DMS153 (cell line): Measurements from ENCODE around the gene TSC22D2.

Experiments
- DNase-seq: peaks from one replicate; lab custom pipeline; 2025; lab: John Stamatoyannopoulos, UW

TSC22D2 gene

DNA sequence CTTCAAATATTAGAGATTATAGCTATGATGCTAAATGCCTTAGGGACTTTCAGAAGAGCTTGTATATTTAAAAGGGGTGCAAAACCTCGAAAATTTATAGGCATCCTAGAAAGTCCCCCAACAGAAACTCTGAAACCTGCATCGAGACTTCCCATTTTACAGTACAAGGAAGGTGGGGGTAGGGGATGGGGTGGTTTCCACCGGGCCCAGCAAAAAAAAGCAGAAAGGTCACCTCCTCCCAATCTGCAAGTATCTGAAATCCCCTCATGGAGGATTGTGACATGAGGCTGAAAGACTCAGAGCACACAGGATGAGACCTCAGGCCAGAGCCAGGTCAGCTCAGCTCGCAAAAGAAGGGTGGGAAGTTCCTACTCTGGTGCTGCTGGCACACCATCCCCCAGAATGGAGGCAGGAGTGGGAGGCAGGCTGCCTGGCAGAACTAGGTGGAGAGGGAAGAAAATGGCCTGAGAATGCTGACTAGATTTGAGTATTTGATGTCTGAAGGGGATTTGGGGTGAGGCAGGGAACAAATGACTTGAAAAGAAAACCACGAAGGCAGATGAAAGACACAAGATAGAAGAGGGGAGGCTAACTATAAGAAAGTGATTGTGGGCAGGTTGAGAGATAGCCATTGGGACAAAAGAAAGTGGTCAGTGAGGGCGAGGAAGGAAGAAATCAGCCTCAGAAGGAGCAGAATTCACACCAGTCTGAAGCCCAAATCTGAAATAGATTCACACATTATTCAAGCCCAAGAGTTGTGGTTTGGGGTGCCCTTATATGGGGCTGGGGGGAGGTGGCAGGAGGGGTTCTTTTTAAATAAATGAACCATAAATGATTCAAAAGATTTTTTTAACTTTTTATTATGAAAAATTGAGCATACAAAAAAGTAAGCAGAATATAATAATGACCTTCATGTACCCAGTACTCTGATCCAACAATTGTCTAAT, 22.5 kb upstream of the TSC22D2 start:
- DNase-seq = no peak

DNA sequence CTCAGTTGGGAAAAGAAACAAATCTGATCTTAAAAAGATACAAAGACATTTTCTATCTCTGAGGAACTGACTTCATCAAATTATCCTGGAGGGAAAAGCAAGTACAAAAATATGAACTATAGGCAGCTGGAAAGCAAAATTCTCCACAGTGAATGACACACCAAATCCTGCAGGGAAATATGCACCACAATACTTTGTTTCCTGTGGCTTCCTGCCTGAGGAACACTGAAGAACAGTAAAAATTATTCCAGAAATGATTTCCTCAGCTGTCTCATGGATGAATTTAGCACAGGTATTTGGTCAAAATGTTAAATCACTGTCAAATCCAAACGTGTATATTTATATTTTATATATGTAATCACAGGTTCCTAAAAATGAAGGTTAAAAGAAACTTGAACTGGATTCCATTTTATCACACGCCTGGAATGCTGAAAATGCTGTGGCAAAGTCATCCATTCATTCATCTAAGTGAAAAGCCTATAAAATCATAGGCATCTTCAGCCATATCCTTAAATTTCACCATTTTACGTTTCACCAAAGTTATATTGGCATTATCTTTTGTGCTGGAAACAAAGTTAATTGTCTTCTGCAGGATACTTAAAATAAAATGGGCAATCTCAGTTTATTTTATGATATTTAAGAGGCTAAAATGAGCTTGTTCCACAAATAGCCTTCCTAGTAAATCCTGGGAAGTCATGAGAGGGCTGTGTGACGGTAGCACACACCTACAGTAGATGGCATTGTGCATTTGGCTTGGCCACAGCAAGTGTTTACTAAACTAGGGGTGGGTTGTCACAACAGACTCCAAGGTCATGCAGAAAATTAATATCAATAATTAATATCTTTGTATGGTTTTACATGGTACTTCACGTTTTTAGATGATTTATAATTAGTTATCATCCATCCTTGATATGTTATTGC, 19.3 kb upstream of the TSC22D2 start:
- no peak for DNase-seq

GRCh38 chr3:150390087-150390486, 18.0 kb upstream of the TSC22D2 start:
- no peak for DNase-seq

- no peak for DNase-seq
Observed at GRCh38 chr3:150391161-150391560, 16.9 kb upstream of the TSC22D2 start.

- DNase-seq = no peak
Observed at GRCh38 chr3:150393745-150394144, 14.4 kb upstream of the TSC22D2 start.

DNA sequence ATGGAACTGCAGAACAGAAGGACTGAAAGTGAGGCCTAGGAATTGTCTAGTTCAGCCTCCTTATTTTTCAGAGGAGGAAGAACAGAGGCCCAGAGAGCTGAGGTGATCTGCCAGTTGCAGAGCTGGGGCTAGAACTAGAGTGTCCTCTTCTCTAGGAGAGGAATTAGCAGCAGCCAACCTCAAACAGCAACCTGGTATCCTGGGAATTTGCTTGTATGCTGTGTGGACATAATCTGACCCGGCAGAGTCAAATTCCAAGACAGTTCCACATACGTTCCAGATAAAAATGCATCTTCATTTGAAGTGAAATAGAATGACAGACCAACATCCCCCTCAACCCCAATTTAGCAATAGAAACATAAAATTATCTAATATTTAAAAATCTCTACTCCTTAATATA, 13.5 kb upstream of the TSC22D2 start:
- DNase-seq = no peak

GRCh38 chr3:150396491-150396890, 11.6 kb upstream of the TSC22D2 start:
- no peak for DNase-seq

DNA sequence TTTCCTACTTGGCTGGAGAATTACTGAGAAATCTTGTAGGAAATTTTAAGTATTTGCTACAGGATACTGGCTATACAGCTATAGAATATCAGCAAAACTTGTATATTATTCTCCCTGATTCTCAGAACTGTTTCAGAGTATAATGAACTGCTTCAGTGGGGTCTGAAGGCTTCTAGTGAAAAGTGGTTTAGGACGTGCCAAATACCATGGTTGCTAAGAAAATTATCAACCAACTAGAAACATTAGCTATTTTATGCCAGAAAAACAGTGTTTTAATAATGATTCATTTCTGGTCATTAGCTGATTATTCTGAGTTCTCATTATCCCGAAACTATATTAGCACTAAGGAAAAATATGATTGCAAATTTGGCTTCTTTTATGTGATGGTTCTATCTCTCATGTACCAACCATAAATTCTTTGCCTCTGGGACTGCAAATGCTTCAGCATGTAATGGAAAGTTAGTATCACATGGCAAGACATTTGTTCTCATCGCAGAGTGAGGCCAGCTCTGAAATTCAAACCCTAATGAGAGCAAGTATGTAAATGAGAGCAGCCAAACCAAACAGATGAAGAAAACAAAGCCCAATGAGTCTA, 11.0 kb upstream of the TSC22D2 start:
- no peak for DNase-seq

DNA sequence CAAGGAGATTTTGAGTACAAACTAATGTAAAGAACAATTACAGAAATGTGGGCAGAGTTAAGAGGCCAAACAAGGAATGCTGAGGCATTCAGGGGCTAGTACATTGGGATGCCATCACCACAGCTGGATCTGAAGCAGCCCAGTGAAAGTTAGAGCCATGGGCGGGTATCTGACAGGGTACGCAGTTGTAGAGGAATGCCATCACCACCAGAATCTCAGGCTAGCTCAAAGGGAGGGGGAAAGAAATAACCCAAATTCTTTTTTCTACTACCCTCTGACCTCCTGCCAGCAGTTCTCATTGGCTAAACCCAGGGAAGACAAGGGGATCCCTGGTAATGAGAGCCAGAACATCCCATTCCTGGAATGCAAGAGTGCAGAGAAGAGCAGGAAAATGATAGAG, 9.0 kb upstream of the TSC22D2 start:
- DNase-seq = no peak

DNA sequence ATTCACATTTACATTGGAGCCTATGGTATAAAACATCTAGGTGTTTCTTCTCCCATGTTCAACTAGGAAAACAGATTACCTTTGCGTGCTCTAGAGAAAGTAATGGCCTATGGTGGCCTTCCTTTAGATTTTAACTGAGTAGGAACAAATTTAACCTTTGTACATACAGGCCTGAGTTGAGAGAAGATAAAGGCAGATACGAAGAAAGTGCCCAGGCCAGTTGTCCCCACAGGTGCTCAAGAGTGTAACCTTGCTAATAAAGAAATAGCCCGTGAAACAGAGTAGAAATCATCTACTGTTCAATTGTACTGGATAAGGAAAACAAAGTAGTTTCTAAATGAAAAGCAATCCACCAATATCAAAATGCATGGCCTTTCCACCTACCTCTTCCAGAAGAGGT, 6.8 kb upstream of the TSC22D2 start:
- DNase-seq = no peak

DNA sequence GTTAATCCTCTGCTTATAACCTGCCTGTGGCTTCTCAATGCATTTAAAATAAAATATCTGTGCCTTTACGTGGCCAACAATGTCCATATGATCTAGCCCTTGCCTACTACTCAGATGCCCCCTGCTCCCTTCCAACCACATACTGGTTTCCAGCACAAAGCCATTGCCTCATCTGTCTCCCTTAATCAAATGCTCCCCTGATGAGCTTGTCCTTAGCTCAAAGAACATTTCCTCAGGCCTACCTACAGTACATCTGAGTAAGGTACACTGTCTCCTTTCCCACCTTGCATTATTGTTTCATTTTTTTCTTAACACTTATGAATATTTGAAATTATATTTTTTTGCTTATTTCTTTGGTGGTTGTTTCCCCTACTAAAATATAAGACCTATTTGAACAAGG, 5.9 kb upstream of the TSC22D2 start:
- no peak for DNase-seq

DNA sequence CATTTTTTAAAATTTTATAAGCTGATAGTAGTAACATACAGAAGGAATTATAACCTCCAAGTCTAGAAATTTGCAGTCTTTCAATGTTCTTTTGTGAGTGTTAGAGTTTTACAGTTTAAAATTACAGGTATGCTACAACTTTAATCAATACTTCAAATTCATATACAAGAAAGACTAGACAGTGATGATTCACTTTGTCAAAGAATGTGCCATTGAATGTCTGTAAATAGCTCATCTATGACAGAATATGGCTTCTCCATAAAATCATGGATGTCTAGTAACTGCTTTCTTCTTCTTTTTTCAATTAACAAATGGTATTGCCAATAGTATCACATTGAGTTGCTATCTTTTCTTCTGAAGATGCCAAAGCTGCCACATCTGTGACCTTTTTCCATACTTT, 4.1 kb upstream of the TSC22D2 start:
- no peak for DNase-seq

DNA sequence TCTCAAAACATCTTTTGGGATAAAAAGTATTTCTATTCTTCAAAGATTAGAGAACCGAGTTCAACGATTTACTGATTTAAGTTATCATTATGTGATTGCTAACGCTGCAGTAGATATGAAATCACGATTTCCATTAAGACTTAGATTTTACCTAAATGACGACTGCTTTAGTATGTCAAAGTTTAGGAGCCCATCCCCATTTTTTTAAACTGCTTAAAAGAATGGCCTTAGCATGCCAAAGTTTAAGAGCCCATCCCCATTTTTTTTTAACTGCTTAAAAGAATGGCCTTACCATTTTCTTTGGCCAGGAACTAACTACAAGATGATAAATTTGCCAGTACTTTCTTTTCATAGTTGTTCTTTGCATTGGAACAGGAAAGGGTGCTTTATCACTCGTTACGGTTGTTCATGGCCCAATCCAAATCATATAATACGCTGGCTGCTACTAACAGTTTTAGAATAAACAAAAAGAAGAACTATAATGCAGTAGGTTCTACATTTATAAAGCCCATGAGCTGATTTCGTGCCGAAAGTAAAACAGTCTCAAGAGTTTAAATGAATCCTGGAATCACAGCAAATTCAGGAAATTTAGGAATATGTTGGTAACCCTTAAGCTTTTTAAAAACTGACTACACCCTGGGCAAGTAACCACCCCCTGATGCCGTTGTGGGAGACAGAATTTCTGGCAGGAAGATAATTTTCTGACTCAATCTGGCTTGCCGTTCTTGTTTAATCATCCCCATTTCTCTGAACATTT, 869 bp upstream of the TSC22D2 start:
- DNase-seq = no peak

- DNase-seq = no peak
Observed at GRCh38 chr3:150407808-150408220, 284 bp upstream of the TSC22D2 start.

- no peak for DNase-seq
Observed at GRCh38 chr3:150409125-150409511, 1.0 kb downstream of the TSC22D2 start.

DNA sequence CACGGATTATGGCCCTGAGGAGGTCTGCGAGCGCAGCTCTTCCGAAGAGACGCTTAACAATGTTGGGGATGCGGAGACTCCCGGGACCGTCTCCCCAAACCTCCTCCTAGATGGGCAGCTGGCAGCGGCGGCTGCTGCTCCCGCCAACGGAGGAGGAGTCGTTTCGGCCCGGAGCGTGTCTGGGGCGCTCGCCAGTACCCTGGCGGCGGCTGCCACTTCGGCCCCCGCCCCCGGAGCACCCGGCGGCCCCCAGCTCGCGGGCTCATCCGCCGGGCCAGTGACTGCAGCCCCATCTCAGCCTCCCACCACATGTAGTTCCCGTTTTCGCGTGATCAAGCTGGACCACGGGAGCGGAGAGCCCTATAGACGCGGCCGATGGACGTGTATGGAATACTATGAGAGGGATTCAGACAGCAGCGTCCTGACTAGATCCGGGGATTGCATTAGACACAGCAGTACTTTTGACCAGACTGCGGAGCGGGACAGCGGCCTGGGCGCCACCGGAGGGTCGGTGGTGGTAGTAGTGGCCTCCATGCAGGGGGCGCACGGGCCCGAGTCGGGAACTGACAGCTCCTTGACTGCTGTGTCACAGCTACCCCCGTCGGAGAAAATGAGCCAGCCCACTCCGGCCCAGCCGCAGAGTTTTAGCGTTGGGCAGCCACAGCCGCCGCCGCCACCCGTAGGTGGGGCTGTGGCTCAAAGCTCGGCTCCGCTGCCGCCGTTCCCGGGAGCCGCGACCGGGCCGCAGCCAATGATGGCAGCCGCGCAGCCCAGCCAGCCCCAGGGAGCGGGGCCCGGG, 1.6 kb downstream of the TSC22D2 start:
- peak; percentile 25 for DNase-seq

GRCh38 chr3:150410311-150411105, 2.4 kb downstream of the TSC22D2 start:
- no peak for DNase-seq

GRCh38 chr3:150411106-150411460, 3.0 kb downstream of the TSC22D2 start:
- DNase-seq = no peak

DNA sequence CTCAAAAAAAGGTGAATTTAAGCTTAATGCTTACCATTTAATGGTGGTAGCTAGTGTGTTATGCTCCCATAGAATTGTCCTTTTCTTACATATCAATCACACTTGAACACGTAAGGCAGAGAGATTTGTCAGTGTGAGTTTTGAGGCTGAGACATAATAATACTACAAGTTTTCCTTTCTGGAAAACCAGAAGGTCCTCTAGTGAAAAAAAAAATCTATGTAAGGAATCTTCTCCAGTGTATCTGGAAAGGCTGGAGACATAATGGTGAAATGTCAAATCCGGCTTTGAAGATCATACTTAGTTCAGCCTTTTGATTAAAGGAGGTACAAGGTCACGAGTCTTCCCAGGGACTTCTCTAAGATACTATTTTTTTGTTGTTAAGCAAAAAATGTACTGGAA, 3.4 kb downstream of the TSC22D2 start:
- DNase-seq = no peak

- no peak for DNase-seq
Observed at GRCh38 chr3:150411976-150412375, 3.9 kb downstream of the TSC22D2 start.
